ENCODE measurements around the gene TRHDE.

DNA sequence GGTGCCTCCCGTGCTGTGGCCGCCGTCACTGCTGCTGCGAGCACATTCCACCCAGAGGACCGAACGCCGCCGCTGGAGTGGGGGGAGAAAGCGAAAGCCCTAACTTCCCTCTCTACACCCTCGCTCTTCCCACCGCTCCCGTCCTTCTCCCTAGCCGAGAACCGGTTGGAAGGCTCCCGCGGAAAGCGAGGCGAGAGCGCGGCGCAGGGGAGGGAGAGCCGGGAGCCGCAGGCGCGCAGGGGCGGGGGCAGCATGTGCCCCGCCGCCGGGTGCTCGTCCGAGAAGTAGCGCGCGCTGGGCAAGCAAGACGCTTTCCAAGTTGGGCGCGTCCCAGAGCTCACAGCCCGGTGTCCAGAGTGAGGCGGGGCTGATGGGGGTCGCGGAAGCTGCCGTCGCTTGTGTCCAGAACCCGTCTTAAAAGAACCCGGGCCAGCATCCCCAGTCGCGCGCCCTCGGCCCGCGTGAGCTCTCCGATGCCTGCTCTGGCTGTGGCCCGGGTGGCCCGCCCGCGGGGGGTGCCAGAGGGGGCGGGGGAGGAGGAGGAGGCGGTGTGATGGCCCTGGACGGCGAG lies at the start of gene TRHDE:
- no peak for TF ChIP-seq ZNF274 (IDR thresholded peaks at IDR 0.05; ENCODE audit: low read depth, low read length)
- no peak for TF ChIP-seq YY1 (IDR thresholded peaks at IDR 0.05; ENCODE audit: insufficient read depth, insufficient read length)
- no peak for TF ChIP-seq SUZ12 (IDR thresholded peaks at IDR 0.05; ENCODE audit: extremely low read depth, insufficient read depth, insufficient read length)
